Smooth muscle cell (in vitro differentiated cells): ENCODE measurements around the gene XRCC5. TPM values are rescaled to one million over a fixed set of nuclear protein-coding genes. Genes with fewer than 3 reads are reported as not detected.

ENCODE experiments used
- DNase-seq: peaks from one replicate; lab custom pipeline; 2025; ENCODE audit not compliant: unreplicated experiment; lab: John Stamatoyannopoulos, UW
- H2AFZ ChIP-seq: fragments of 200-600 bp; sonication (generic); 2 replicates; pipeline ENCODE4 v1.6.0; 2016; ENCODE audit warnings: antibody characterized with exemption, low read depth, mild to moderate bottlenecking
- H3F3A ChIP-seq: fragments of 200-600 bp; sonication (generic); 2 replicates; pipeline ENCODE4 v1.6.0; 2017; ENCODE audit warnings: antibody characterized with exemption, low read depth
- H3K27ac ChIP-seq: fragments of 200-600 bp; sonication (generic); 2 replicates; pipeline ENCODE4 v1.5.1; 2016; ENCODE audit warnings: low read depth, mild to moderate bottlenecking
- H3K27me3 ChIP-seq: fragments of 200-600 bp; sonication (generic); 2 replicates; pipeline ENCODE4 v1.6.1; 2016; ENCODE audit warnings: low read depth, mild to moderate bottlenecking
- H3K36me3 ChIP-seq: fragments of 200-600 bp; sonication (generic); 2 replicates; pipeline ENCODE4 v1.5.1; 2016; ENCODE audit warnings: low read depth
- H3K4me1 ChIP-seq: fragments of 200-600 bp; sonication (generic); 2 replicates; pipeline ENCODE4 v1.5.1; 2016; ENCODE audit warnings: low read depth
- H3K4me2 ChIP-seq: fragments of 200-600 bp; sonication (generic); 2 replicates; pipeline ENCODE4 v1.6.0; 2016; ENCODE audit warnings: mild to moderate bottlenecking
- H3K4me3 ChIP-seq: fragments of 200-600 bp; sonication (generic); 2 replicates; pipeline ENCODE4 v1.5.1; 2016; ENCODE audit warnings: mild to moderate bottlenecking
- H3K79me2 ChIP-seq: fragments of 200-600 bp; sonication (generic); 2 replicates; pipeline ENCODE4 v1.6.0; 2016; ENCODE audit warnings: low read depth, mild to moderate bottlenecking
- H3K9ac ChIP-seq: fragments of 200-600 bp; sonication (generic); 2 replicates; pipeline ENCODE4 v1.6.0; 2016; ENCODE audit warnings: low read depth
- H3K9me3 ChIP-seq: fragments of 200-600 bp; sonication (generic); replicated peaks from 2 replicates; pipeline ENCODE4 v1.5.1; 2016; ENCODE audit warnings: low read depth
- H4K20me1 ChIP-seq: fragments of 200-600 bp; sonication (generic); 2 replicates; pipeline ENCODE4 v1.6.0; 2016; ENCODE audit warnings: low read depth
- CTCF ChIP-seq: fragments of 200-600 bp; sonication (generic); IDR thresholded peaks from 2 replicates; pipeline ENCODE4 v1.5.1; 2017; ENCODE audit warnings: borderline replicate concordance, mild to moderate bottlenecking, antibody characterized with exemption; ENCODE audit not compliant: insufficient read depth, poor library complexity, severe bottlenecking
- WGBS: methylation state at CpG from one replicate; pipeline ENCODE4 v1.1.7; 2016; ENCODE audit warnings: low lambda C conversion rate; 5-methylcytosine and 5-hydroxymethylcytosine counted together
- polyA plus RNA-seq: library from polyadenylated mRNA; unstranded; fragments of >200 nt; fragmentation: Nextera tagmentation; extraction: Ambion mirVana; gene quantifications from 2 replicates; pipeline ENCODE4 v1.2.1, GENCODE V29; 2016
- total RNA-seq: library from RNA; depleted of rRNA; stranded (reverse); fragments of >200 nt; gene quantifications from 2 replicates; pipeline ENCODE4 v1.2.3, GENCODE V29; 2014

The XRCC5 gene
- total and polyA plus RNA-seq, 2 experiments from 2014 or later: 197 to 266 TPM

- no peak for TF ChIP-seq CTCF
- Histone ChIP-seq H3K27me3 (no peaks in the 10 kb centered on the region), H2AFZ (no peak overlapping the region), H3K79me2 (no peaks in the 10 kb centered on the region), H3K9me3 (no peaks in the 10 kb centered on the region), H4K20me1 (no peaks in the 10 kb centered on the region), H3F3A (no peaks in the 10 kb centered on the region), H3K4me1 (peaks cover 9% of the 10 kb centered on the region), H3K4me2 (no peak overlapping the region), H3K27ac (no peak overlapping the region), H3K36me3 (no peaks in the 10 kb centered on the region), H3K4me3 (no peak overlapping the region), H3K9ac (no peak overlapping the region)
- 88% methylated on average over 3 of the region's 3 CpGs for WGBS
- DNase-seq: no peak
Observed at GRCh38 chr2:216243026-216243425, 133.9 kb downstream of the XRCC5 start.

- H3K9me3 ChIP-seq: no peaks in the 10 kb centered on the region
- H2AFZ ChIP-seq: no peak overlapping the region
- no peak overlapping the region for H3K9ac ChIP-seq
- WGBS: 75% methylated on average over 6 of the region's 6 CpGs
- H3K79me2 ChIP-seq: no peaks in the 10 kb centered on the region
- H3K27me3 ChIP-seq: no peaks in the 10 kb centered on the region
- H3K4me3 ChIP-seq: no peak overlapping the region
- no peak for TF ChIP-seq CTCF
- peaks cover 6% of the 10 kb centered on the region for H3K36me3 ChIP-seq
- no peak overlapping the region for H3K27ac ChIP-seq
- no peak overlapping the region for H3K4me2 ChIP-seq
- DNase-seq: no peak
- H3F3A ChIP-seq: no peaks in the 10 kb centered on the region
- peaks cover 9% of the 10 kb centered on the region for H3K4me1 ChIP-seq
- no peaks in the 10 kb centered on the region for H4K20me1 ChIP-seq
Observed at GRCh38 chr2:216245391-216245975, 136.3 kb downstream of the XRCC5 start.

- Histone ChIP-seq H2AFZ (no peak overlapping the region), H3K27ac (no peak overlapping the region), H3K36me3 (peaks cover 6% of the 10 kb centered on the region), H3K9ac (no peak overlapping the region), H4K20me1 (no peaks in the 10 kb centered on the region), H3K4me2 (no peak overlapping the region), H3K9me3 (no peaks in the 10 kb centered on the region), H3K4me3 (no peak overlapping the region), H3F3A (no peaks in the 10 kb centered on the region), H3K4me1 (peaks cover 9% of the 10 kb centered on the region), H3K79me2 (no peaks in the 10 kb centered on the region), H3K27me3 (no peaks in the 10 kb centered on the region)
- DNase-seq: no peak
- 94% methylated on average over 3 of the region's 3 CpGs for WGBS
- no peak for TF ChIP-seq CTCF
Observed at GRCh38 chr2:216246766-216247165, 137.6 kb downstream of the XRCC5 start.

Other genes with a start within 250 kb of the XRCC5 start
- gene MREG, start 95.8 kb upstream of the XRCC5 start, total RNA-seq: 5.5 and 5.7 TPM in 2 replicates
- gene MREG, start 95.8 kb upstream of the XRCC5 start, polyA plus RNA-seq: 1.8 and 2.3 TPM in 2 replicates
- 4.8 and 8.4 TPM in 2 replicates for gene PECR, start 27.5 kb upstream of the XRCC5 start, total RNA-seq
- 3.9 and 10.0 TPM in 2 replicates for gene PECR, start 27.5 kb upstream of the XRCC5 start, polyA plus RNA-seq
- 3.6 and 5.7 TPM in 2 replicates for gene TMEM169, start 27.4 kb upstream of the XRCC5 start, total RNA-seq
- 5.7 and 6.3 TPM in 2 replicates for gene TMEM169, start 27.4 kb upstream of the XRCC5 start, polyA plus RNA-seq